Activated CD4-positive, CD25-positive, alpha-beta regulatory T cell treated with anti-CD3 and anti-CD28 coated beads, Interleukin-2, amount 50 U/mL, for 72 hours (primary cell): ENCODE results near the gene MTA2.
"Not testable (repeated sequence)": the region's sequence is repeated elsewhere in the genome, so short reads cannot be mapped to it uniquely, and the experiment has no call there.

ENCODE experiments used
- DNase-seq: peaks from one replicate; pipeline ENCODE4 v3.0.0; 2021

Gene MTA2

DNA sequence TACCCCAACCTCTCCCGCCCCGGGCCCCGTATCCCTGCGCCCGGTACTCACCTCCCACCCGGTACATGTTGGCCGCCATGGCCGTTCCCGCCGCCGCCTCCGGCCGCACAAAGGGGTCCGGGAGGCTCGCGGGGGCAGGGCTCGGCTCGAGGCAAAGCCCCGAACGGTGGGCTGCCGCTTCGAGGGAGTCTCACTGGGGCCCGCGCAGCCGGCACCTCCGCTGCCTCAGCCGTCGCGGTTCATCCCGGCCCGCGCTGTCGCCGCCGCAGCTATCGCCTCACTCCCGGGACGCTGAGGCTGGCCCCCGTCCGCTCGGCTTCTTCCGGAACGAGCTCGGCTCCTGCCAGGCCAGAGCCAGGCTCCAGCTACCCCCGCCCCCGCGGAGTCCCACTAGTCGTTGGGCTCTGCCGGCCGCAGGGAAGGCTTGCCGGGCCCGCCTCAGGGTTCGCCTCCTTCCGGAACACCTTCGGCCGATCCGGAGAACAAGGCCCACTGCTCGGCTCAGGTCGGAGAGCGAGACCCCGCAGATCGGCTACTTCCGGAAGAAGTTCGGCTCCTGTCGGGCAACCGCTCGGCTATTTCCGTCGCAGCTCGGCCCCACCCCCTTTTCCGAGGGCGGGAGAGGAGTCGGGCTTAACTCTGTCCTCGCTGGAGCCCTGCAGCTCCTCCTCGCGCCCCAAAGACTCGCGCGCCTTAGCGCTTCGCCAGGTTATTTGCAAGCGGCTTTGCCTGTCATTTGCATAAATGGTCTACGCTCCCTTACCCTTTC lies at the start of gene MTA2:
TSS of gene MTA2 (minus strand) at position 494 of the 769 bp plus-strand sequence. CDS start at position 79, 415 bp downstream.
- peak; percentile 100 for DNase-seq

DNA sequence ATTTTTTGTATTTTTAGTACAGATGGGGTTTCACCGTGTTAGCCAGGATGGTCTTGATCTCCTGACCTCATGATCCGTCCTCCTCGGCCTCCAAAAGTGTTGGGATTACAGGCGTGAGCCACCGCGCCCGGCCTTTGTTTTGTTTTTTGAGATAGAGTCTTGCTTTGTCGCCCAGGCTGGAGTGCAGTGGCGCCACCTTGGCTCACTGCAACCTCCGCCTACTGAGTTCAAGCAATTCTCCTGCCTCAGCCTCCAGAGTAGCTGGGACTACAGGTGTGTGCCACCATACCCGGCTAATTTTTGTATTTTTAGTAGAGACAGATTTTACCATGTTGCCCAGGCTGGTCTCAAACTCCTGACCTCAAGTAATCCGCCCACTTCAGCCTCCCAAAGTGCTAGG lies 48.6 kb upstream of the MTA2 start:
- not testable (repeated sequence) for DNase-seq

DNA sequence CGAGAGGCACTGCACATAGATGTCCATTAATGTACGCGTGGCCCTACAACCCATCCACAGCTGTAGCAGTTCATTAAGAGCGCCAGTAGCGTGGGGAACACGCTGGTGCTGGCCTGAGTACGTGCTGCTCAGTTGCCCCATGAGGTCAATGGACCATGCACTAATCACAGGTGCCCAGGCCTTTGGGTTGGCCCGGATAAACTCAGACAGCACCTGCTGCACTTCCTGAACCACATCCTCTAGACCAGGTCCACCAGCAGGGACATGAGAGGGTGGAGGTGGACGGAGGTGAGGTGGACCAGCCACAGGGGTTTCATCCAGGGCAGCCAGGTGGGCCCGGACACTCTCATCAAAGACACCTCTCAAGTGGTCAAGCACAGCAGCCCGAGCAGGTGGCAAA lies 47.8 kb upstream of the MTA2 start:
- no peak for DNase-seq

DNA sequence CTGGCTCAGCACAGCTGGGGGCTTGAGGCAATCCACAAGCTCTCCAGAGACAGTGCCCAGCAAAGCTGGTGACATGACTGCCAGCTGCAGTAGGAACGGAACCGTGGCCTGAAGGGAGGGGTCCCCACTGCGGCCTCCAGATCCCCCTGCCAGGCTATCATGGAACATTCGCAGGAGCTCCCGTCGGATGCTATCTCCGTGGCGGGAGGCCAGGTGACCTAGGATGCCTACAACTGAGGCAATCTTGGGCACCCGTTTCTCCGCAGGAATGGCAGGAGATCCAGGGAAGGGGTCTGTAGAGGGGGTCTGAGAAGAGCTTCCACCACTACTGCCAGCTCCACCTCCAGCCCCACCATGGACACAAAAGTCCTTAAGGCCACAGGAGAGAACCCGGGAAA lies 47.3 kb upstream of the MTA2 start:
- DNase-seq, result no peak

- no peak for DNase-seq
Measured at GRCh38 chr11:62648185-62648966, 46.7 kb upstream of the MTA2 start.

GRCh38 chr11:62647609-62648005 lies 45.9 kb upstream of the MTA2 start:
- no peak for DNase-seq

- no peak for DNase-seq
Measured at GRCh38 chr11:62646825-62647608, 45.4 kb upstream of the MTA2 start.

DNA sequence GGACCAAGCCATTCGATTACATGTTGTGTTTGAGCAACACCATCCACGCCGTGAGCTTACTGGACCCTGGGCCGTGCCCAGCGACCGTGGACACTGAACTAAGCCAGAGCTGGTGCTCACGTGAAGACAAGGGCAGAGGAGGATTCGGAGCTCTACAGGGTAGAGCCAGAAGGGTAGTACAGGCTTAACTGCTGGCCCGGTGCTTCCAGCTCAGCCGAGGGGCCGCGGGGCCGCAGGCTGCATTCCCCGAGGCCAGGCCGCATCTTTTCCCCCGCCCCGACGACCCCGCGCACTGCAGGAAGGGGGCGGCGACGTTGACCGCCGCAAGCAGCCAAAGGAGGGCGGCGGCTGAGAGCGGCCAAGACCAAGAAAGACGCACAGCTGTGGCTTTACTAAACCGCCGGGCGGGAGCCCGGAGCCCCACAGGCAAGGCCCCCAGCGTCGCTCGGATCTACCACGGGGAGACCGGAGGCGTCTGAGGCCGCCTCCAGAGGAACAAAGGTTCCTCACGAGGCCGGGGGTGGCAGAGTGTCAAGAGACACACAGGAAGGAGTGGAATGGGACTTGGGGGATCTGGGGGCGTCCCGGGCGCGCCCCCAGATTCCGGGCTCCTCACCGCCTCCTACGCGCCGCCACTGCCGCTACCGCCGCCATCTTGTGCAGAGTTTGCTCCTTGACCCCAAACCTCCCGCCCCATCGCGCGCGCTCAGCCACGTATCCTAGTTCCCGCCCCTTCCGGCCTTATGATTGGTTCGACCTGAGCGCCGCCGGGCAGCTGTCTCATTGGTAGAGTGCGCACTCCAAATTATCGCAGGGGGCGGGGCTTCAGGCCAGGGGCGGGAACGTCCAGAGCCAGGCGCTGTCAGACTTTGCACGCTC lies 44.5 kb upstream of the MTA2 start, which contains the start of gene GANAB:
TSS of gene GANAB (minus strand) at position 668 of the 879 bp plus-strand sequence. CDS start at position 654, 14 bp downstream.
- peak; percentile 97 for DNase-seq

GRCh38 chr11:62645671-62645945 lies 43.9 kb upstream of the MTA2 start:
- no peak for DNase-seq

DNA sequence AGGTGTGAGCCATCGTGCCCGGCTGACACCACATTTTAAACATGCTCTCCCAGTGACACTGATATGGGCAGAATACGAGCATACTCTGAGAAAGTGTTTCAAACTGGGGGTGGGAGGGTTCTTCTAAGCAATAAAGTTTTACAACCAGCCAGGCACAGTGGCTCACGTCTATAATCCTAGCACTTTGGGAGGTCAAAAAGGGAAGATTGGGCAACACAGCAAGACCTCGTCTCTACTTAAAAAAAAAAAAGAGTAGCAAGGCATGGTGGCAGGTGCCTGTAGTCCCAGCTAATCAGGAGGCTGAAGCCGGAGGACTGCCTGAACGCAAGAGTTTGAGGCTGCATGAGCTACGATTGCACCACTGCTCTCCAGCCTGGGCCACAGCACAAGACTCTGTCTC lies 42.6 kb upstream of the MTA2 start:
- DNase-seq, result no peak

DNA sequence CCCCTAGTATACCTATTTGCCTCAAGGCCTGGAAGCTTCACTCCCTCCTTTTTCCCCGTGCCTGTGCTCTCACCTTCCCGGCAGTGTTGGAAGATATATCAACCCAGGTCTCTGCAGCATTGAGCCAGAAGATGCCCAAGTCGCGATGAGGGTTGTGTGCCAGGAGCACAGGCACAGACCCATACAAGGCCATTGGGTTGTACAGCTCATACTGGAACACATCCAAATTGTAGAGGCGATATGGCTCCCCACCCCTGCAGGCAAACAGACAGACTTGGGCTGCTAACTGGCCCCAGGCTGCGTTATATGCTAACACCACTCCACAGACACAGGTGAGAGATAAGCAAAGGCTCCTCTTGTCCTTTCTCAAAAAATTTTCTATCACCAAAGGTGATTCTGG lies 30.8 kb upstream of the MTA2 start:
- DNase-seq, result no peak

DNA sequence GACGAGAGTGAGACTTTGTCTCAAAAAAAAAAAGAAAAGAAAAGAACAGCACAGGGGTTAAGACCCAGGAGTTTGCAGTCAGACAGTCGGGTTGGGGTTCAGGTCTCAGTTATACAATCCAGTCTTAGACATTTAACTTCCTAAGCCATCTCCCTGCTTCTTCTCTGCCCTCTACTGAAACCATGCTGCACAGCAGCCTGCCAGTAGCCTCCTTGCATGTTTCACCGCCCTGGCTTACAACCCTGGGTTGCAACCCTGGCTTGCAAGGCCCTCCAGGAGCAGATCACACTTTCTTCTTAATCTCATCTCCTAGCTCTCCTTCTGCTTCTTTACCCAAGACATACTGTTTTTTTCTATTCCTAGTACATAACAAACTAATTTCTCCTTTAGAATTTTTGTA lies 26.0 kb upstream of the MTA2 start:
- no peak for DNase-seq

GRCh38 chr11:62622476-62623089 lies 20.9 kb upstream of the MTA2 start:
- DNase-seq, result no peak

DNA sequence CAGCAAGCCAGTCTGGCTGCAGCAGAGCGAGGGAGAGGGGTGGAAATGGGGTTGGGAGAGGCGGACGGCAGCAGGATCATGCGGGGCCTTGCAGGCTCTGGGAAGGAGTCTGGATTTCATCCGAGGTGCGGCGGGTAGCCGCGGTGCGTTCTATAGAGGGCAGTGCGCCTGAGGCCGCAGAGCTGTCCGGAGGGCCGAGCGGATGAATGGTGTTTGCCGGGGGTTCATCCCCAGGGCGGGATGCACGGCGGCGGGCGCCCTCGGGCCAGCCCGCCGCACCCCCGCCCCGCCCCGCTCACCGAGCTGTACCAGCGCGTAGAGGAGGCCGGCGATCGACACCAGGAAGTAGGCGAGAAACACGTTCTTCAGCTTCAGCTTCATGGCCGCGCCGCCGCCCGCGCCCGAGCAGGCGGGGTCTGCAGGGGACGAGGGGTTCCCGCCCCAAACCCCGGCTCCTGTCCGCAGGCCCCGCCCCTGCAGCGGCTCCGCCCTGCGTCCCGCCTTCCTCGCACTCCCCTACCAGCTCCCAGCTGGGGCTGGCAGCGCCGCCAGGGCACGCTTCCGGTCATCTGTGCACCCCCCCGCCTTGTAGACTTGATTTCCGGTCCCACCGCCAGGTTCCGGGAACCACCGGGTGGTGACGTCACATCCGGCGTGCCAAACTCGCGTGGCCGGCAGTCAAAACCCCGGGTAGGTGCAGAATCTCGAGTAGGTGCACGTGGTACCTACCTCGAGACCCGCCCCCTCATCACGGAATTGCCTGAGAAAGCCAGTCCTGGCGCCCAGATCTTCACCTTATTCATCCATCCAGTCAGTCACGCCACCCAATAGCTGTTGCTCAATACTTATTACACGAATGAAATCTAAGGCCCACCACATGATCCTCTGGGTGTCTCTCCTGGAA lies 20.2 kb upstream of the MTA2 start, which contains the start of gene B3GAT3:
TSS of gene B3GAT3 (minus strand) at position 420 of the 904 bp plus-strand sequence. CDS start at position 381, 39 bp downstream.
- peak; percentile 98 for DNase-seq

DNA sequence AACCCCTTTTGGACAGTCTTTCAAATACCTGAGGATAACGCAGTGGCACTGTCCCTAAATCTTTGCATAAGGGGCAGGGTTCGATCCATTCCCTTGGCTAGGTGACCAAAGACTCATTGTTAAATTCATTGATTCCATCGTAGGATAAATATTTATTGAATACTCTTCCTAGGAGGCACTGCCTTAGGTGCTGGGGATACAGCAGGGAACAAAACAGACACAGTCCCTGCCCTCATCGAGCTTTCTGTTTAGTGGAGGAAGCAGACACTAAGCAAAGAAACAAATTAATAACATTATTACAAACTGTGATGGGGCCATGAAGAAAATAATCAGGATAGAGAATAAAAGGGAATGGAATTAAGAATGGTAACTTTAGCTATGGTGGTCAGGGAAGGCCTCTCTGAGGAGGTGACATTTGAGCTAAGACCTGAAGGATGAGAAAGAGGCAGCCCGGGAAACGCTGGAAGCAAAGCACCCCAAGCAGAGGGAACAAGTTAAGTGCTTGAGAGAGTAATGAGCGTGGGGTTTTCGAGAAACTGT lies 19.4 kb upstream of the MTA2 start:
- no peak for DNase-seq

GRCh38 chr11:62616957-62617356 lies 15.3 kb upstream of the MTA2 start:
- not testable (repeated sequence) for DNase-seq

GRCh38 chr11:62615521-62615920 lies 13.9 kb upstream of the MTA2 start:
- no peak for DNase-seq

GRCh38 chr11:62614275-62614674 lies 12.6 kb upstream of the MTA2 start:
- no peak for DNase-seq

DNA sequence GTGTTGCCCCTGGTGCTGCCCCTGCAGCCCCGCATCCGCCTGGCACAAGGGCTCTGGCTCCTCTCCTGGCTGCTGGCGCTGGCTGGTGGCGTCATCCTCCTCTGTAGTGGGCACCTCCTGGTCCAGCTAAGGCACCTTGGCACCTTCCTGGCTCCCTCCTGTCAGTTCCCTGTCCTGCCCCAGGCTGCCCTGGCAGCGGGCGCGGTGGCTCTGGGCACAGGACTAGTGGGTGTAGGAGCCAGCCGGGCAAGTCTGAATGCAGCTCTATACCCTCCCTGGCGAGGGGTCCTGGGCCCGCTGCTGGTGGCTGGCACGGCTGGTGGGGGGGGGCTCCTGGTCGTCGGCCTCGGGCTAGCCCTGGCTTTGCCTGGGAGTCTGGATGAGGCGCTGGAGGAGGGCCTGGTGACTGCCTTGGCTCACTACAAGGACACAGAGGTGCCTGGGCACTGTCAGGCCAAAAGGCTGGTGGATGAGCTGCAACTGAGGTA lies 11.7 kb upstream of the MTA2 start:
- peak; percentile 35 for DNase-seq
